NCI-H1930 (cell line): Measurements from ENCODE around the gene HIC2.
"Not testable (repeated sequence)": the region's sequence is repeated elsewhere in the genome, so short reads cannot be mapped to it uniquely, and the experiment has no call there.

Experiments used
- DNase-seq, 2 experiments: peaks; one replicate each; lab custom pipeline; 2025; lab: John Stamatoyannopoulos, UW

The HIC2 gene

GRCh38 chr22:21435998-21436810, 19.0 kb downstream of the HIC2 start:
- DNase-seq = not testable (repeated sequence)

- DNase-seq = not testable (repeated sequence)
Observed at GRCh38 chr22:21438013-21438412, 20.8 kb downstream of the HIC2 start.

- DNase-seq = not testable (repeated sequence)
Observed at GRCh38 chr22:21440018-21440636, 23.0 kb downstream of the HIC2 start.

- not testable (repeated sequence) for DNase-seq
Observed at GRCh38 chr22:21440676-21441075, 23.5 kb downstream of the HIC2 start.

- DNase-seq = not testable (repeated sequence)
Observed at GRCh38 chr22:21441170-21441569, 24.0 kb downstream of the HIC2 start.

GRCh38 chr22:21442123-21442522, 25.0 kb downstream of the HIC2 start:
- not testable (repeated sequence) for DNase-seq

GRCh38 chr22:21442646-21443045, 25.5 kb downstream of the HIC2 start:
- DNase-seq = not testable (repeated sequence)

- DNase-seq = no peak
Observed at GRCh38 chr22:21443057-21443734, 26.0 kb downstream of the HIC2 start.

- DNase-seq = no peak
Observed at GRCh38 chr22:21443735-21444421, 26.7 kb downstream of the HIC2 start.

GRCh38 chr22:21444701-21445436, 27.7 kb downstream of the HIC2 start:
- no peak for DNase-seq

- DNase-seq = no peak
Observed at GRCh38 chr22:21445437-21446127, 28.4 kb downstream of the HIC2 start.

GRCh38 chr22:21446128-21446826, 29.1 kb downstream of the HIC2 start:
- DNase-seq = no peak

GRCh38 chr22:21446827-21447690, 29.9 kb downstream of the HIC2 start:
- DNase-seq = no peak

GRCh38 chr22:21447694-21448402, 30.7 kb downstream of the HIC2 start:
- no peak for DNase-seq

- no peak for DNase-seq
Observed at GRCh38 chr22:21448627-21449416, 31.7 kb downstream of the HIC2 start.

- no peak for DNase-seq
Observed at GRCh38 chr22:21449531-21450319, 32.6 kb downstream of the HIC2 start.

- DNase-seq = no peak
Observed at GRCh38 chr22:21450320-21450831, 33.2 kb downstream of the HIC2 start.
